ENCODE results near the gene PCNX2.

The PCNX2 gene

DNA sequence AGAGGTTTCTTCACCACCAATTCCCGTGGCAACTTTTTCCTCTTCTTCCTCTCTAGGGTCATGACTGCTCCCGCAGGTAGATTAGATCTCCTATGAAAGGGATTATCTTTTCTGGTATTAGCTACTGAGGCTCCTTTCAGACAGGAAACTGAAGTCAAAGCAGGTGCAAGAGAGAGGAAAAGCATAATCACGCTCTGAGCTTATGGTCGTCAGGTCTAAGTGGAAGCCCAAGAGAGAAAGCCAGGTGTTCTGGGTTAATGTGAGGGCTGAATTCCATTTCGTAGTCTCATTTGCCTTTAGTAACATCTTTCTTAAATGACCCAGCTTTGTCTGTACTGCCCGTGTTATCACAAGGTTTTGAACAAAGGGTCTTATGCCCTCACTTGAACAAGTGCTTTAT is 23.7 kb upstream of the PCNX2 start:
- DNase-seq = no peak

DNA sequence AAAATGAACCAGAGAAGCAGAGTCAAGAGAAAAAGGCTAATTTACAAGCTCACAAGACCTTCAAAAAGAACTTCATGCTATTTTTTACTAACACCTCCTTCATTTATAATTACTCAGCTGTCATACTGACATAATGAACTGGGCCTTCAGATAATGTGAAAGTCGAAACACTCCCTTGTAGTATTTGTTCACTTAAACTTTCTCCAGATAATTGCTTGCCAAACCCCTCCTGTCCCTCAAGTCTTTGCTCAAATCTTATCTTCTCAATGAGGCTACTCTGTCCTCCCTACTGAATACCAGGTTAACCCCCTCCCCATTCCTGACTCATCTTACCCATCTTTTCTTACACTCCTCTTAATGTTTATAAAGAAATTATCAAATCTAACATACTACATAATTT is 20.9 kb upstream of the PCNX2 start:
- no peak for DNase-seq

GRCh38 chr1:233315718-233316301 is 20.3 kb upstream of the PCNX2 start:
- no peak for DNase-seq

DNA sequence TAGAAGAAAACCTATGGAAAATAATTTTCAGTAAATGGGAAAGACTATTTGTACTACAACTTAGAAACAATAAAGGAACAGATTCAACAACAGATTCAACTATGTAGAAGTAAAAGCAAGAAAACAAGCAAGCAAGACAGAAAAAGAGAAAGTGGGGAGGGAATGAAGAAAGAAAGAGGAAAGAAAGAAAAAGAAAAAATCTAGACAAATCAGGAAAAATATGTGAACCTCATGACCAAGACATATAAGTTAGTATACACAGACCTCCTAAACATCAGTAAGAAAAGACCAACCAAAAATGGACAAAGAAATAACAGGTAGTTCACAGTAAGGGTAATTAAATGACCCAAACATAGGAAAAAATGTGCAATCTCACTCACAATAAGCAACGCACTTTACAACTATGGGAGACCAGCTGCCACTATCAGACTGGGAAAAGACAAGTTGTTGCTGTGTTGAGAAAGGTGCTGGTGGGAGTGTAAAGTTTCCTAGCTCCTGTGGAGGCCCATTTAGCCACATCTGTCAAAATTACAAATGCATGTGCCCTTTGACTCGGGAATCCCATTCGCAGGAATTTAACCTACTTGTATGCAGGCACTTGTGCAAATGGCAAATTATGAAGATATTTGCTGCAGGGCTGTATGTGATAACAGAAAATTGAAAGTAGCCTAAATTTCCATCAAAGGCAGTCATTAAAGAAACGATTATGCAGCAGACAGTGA is 18.1 kb upstream of the PCNX2 start:
- DNase-seq = no peak

- DNase-seq = peak; percentile 23
These were observed 9.1 kb upstream of the PCNX2 start for GRCh38 chr1:233304489-233305102.

DNA sequence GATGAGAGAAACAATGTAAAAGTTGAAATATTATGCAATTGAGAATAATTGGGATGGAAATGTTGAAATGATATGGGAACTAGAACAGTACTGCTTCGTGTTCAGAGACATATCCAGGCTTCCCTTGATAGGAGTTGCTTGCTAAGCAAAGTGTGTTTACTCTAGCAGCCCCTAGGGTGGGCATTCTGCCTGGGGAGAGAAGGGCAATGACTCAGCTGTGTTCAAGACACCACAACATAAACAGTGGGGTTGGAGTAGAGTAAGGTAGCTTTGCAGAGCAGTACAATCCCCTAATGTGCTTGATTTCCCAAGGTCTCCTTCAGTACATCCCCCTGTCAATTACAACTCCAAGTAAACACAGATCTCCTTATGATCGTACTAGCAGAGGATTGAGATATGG is 4.8 kb upstream of the PCNX2 start:
- DNase-seq = no peak

DNA sequence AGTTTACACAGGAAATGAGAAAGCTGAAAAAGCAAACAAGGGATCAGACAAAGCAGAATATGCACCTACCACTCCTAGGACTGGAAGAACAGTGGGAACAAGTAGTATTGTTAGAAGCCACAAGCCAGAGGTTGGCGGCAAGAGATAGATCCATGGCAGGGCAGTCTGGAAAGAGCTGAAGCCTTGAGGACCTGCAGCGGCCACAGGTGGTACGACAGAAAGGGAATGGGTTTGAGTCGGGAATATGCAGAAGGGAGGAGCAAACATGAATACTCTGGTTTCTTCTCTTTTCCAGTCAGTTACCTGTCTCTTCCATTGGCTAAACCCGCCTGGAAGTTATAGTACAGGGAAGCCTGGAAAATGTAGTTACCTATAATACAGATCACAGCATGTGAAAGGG is 3.9 kb upstream of the PCNX2 start:
- DNase-seq = no peak

DNA sequence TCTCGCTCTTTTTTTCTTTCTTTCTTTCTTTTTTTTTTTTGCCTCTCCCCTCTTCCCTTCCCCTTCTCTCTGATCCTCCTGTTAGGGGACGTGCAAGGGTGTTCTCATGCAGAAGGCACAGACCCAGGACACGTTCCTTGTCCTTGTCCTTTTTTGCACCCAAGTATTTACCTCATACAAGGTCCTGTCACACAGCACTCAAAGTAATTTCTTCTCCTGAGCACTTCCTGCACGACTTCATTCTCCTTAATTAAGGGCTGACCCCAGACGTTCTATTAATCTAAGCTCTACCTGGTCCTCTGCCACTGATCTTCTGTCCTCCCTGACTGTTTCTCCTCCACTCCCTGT is 424 bp upstream of the PCNX2 start:
- no peak for DNase-seq

- DNase-seq = peak; percentile 66
These were observed 650 bp downstream of the PCNX2 start for GRCh38 chr1:233294913-233295236.

GRCh38 chr1:233293556-233294446 is 1.7 kb downstream of the PCNX2 start:
- peak; percentile 6 for DNase-seq

DNA sequence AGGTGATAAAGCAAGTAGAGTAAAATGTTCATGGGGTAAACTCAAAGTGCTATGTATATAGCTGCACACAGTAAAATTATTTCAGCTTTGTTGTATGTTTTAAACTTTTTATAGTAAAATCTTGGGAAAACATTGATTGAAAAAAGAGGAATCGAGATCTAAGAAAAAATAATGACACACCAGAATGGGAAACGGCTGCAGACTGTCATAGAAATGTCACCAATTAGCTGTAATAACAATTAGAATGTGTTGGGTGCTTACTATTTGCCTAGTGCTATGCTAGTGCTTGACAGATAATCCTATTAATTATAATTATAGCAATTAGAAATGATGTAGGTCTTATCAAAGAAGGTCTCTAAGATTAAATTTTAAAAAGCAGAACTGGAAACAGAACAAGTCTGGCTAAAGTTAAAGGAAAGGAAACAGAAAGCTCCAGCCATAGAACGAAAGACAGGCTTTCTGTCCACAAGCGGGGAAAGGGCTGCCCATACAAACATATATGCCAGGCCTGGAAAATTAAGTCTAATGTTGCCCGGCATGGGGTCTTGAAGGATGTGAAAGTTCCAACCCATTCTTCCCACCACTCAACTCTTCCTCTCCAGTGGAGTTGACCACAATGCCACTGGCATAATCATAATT is 5.0 kb downstream of the PCNX2 start:
- DNase-seq = no peak

DNA sequence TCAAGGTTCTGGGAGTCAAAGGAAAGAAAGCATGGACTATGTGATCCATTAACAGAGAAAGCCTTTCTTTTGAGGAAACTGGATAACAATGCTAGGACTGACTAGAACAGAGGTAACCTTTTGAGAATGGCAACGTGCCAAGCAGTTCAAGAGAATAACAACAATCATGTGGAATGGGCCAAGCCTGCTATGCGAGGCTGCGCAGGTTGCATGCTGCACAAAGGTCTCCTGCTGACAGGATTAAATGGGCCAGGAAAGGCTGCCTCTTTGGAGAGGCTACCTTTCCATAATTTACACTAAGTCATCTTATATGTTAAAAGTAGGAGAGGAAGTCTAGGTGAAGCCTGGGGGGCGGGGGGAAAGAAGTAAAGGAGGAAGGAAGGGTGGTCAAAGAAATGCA is 5.8 kb downstream of the PCNX2 start:
- no peak for DNase-seq

DNA sequence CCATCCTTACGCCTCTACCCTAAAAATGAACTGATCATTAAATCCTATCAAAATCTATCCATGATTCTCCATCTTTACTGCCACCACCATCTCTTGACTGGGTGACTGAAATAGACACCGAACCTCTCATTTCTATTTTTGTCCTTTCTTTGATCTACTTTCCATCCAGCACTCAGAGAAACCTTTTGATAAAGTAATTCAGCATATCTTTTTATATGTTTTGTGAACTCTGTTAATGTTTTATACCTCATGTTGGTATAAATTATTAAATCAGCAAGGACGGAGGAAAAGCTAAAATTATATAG is 13.0 kb downstream of the PCNX2 start:
- no peak for DNase-seq

- peak; percentile 68 for DNase-seq
These were observed 13.6 kb downstream of the PCNX2 start for GRCh38 chr1:233281711-233282581.

DNA sequence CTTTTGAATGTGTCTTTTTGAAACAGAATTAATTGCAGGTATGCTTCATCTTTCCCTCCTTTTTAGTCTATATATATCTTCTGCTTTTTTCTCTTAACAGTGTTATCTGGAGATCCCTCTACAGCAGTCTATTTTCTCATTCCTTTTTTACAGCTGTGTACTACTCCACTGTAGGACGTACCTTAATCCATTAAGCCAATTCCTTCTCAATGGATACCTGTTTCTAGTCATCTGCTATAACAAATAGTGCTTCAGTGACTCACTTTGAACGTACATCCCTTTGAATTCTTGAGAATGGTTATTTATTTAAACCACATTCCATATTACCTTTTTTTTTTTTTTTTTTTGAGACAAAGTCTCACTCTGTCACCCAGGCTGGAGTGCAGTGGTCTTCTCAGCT is 15.6 kb downstream of the PCNX2 start:
- no peak for DNase-seq

GRCh38 chr1:233278631-233279030 is 16.9 kb downstream of the PCNX2 start:
- DNase-seq = no peak

GRCh38 chr1:233277637-233278606 is 17.6 kb downstream of the PCNX2 start:
- no peak for DNase-seq

GRCh38 chr1:233269656-233270055 is 25.9 kb downstream of the PCNX2 start:
- peak; percentile 57 for DNase-seq

GRCh38 chr1:233268389-233269022 is 27.0 kb downstream of the PCNX2 start:
- DNase-seq = no peak

- no peak for DNase-seq
These were observed 33.8 kb downstream of the PCNX2 start for GRCh38 chr1:233261695-233262094.
